ENCODE measurements around the gene IGSF21. TPM values are rescaled to one million over a fixed set of nuclear protein-coding genes. Genes with fewer than 3 reads are reported as not detected.

The IGSF21 gene
- total RNA-seq, 1 donor from 2014 or later: 3.2 TPM

DNA sequence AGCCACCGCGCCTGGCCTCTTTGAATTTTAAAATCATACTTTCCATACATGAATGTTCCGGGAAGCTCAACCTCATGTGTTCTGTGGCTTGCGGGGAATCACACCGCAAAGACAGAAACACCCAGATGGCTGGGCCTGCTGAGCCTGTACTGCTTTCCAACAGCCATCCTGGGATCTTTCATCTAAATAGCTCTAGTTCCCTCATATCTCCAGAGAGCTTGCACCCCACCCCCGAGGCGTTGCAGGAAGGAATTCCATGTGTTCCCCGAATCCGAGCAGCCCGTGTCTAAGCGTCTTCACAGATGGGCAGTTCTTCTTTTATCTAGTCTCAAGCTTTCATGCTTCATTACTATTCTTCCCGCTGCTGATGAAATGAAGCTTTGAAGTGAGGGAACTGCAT lies 66.4 kb downstream of the IGSF21 start:
- DNase-seq (ENCODE audit: extremely low spot score in 2 of 2): no peak
- Histone ChIP-seq H3K9me3 (no peaks in the 10 kb centered on the region), H3K4me1 (no peaks in the 10 kb centered on the region), H3K27ac (no peak overlapping the region), H3K27me3 (no peaks in the 10 kb centered on the region), H3K4me3 (no peak overlapping the region), H3K36me3 (no peaks in the 10 kb centered on the region)
- intact Hi-C loops (cut with DNase I): loop anchor here (10.0 kb wide), 1 partner anchor 809 kb away; no protein-coding TSS in a partner anchor
- TF ChIP-seq CTCF (IDR thresholded peaks at IDR 0.05) (no peak), POLR2A (IDR thresholded peaks at IDR 0.05) (no peak), POLR2AphosphoS5 (IDR thresholded peaks at IDR 0.05; ENCODE audit: insufficient read depth in 1 of 2, low read depth in 1 of 2) (no peak)

GRCh38 chr1:18175051-18175450 lies 67.5 kb downstream of the IGSF21 start:
- no peak for TF ChIP-seq POLR2A (IDR thresholded peaks at IDR 0.05)
- Histone ChIP-seq H3K27me3 (no peaks in the 10 kb centered on the region), H3K4me1 (no peaks in the 10 kb centered on the region), H3K9me3 (no peaks in the 10 kb centered on the region), H3K4me3 (no peak overlapping the region), H3K36me3 (no peaks in the 10 kb centered on the region), H3K27ac (no peak overlapping the region)
- intact Hi-C loops (cut with DNase I): loop anchor here (10.0 kb wide), 1 partner anchor 810 kb away; no protein-coding TSS in a partner anchor
- no peak for DNase-seq (ENCODE audit: extremely low spot score in 2 of 2)

- H3K27me3 ChIP-seq: no peaks in the 10 kb centered on the region
Measured at GRCh38 chr1:18175530-18176377, 68.2 kb downstream of the IGSF21 start.

DNA sequence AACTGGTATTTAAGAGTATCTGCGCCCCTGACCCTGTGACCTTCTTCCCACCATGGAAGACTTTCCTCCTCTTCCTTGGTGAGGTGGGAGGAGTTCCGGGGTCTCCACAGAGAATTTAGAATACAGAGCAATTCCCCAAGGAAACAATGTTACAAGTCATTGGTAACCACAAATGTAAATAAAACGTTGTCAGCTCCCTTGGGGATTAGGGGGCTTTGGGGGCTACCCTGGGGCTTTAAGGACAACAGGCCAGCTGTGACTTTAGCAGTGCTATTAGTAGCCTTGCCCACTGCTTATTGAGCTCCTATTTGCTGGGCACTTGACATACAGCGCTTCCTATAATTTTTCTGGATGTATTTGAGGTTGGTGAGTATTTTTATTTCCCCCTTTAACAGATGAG lies 69.0 kb downstream of the IGSF21 start:
- no peaks in the 10 kb centered on the region for H3K9me3 ChIP-seq
- H3K4me1 ChIP-seq: no peaks in the 10 kb centered on the region
- no peak for TF ChIP-seq POLR2A (IDR thresholded peaks at IDR 0.05)
- no peak for TF ChIP-seq POLR2AphosphoS5 (IDR thresholded peaks at IDR 0.05; ENCODE audit: insufficient read depth in 1 of 2, low read depth in 1 of 2)
- no peak for TF ChIP-seq CTCF (IDR thresholded peaks at IDR 0.05)
- intact Hi-C loops (cut with DNase I): loop anchor here (10.0 kb wide), 1 partner anchor 812 kb away; no protein-coding TSS in a partner anchor
- H3K36me3 ChIP-seq: no peaks in the 10 kb centered on the region
- DNase-seq (ENCODE audit: extremely low spot score in 2 of 2): no peak
- no peak overlapping the region for H3K4me3 ChIP-seq
- no peak overlapping the region for H3K27ac ChIP-seq
- H3K27me3 ChIP-seq: no peaks in the 10 kb centered on the region

More at GRCh38 chr1:18175530-18176377, 68.2 kb downstream of the IGSF21 start:
- Histone ChIP-seq H3K9me3 (no peaks in the 10 kb centered on the region), H3K36me3 (no peaks in the 10 kb centered on the region), H3K4me1 (no peaks in the 10 kb centered on the region), H3K27ac (no peak overlapping the region), H3K4me3 (no peak overlapping the region)
- TF ChIP-seq POLR2A (IDR thresholded peaks at IDR 0.05) (no peak), CTCF (IDR thresholded peaks at IDR 0.05) (no peak), POLR2AphosphoS5 (IDR thresholded peaks at IDR 0.05; ENCODE audit: insufficient read depth in 1 of 2, low read depth in 1 of 2) (no peak)
- intact Hi-C loops (cut with DNase I): loop anchor here (10.0 kb wide), 1 partner anchor 811 kb away; no protein-coding TSS in a partner anchor
- DNase-seq (ENCODE audit: extremely low spot score in 2 of 2): no peak

DNA sequence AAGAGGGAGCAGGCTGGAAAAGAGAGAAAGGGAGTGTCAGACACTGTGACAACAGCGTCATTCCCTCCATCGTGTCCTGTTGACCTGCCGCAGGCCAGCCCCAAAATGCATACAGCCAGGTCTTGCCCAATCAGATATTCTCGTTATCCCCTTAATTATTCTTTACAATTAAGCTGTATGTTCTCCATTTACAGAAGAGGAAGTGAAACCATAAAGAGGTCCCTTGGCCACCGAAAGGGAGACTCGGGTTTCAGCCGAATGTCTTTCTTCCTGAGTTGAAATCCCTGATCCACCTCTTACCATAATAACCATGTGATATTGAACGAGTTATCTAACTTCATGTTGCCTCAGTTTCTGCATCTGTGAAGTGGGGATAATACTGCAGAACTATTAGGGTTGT lies 70.5 kb downstream of the IGSF21 start:
- Histone ChIP-seq H3K36me3 (no peaks in the 10 kb centered on the region), H3K4me1 (no peaks in the 10 kb centered on the region), H3K4me3 (no peak overlapping the region), H3K27ac (no peak overlapping the region), H3K9me3 (no peaks in the 10 kb centered on the region), H3K27me3 (no peaks in the 10 kb centered on the region)
- TF ChIP-seq POLR2A (IDR thresholded peaks at IDR 0.05) (no peak), CTCF (IDR thresholded peaks at IDR 0.05) (no peak), POLR2AphosphoS5 (IDR thresholded peaks at IDR 0.05; ENCODE audit: insufficient read depth in 1 of 2, low read depth in 1 of 2) (no peak)
- intact Hi-C loops (cut with DNase I): loop anchor here (10.0 kb wide), 1 partner anchor 813 kb away; no protein-coding TSS in a partner anchor
- DNase-seq (ENCODE audit: extremely low spot score in 2 of 2): no peak

Data from vagina (tissue), 2 donors.